ENCODE measurements around the gene NISCH.

The NISCH gene

GRCh38 chr3:52477076-52477795 is 21.8 kb downstream of the NISCH start:
- Histone ChIP-seq H3K9ac (no peak overlapping the region; a peak in 1 of 22 replicates), H3K4me2 (peak overlapping the region in 5 of 11 experiments; percentile 75 to 94 (median 93); a peak in 10 of 22 replicates), H3K27me3 (no peaks in the 10 kb centered on the region), H4K20me1 (peaks cover 0 to 19% (median 0%) of the 10 kb centered on the region in 11 experiments; a peak in 3 of 22 replicates), H3K27ac (peak overlapping the region in 8 of 11 experiments; percentile 17 to 74 (median 66); a peak in 14 of 22 replicates), H3K4me3 (no peak overlapping the region; a peak in 1 of 20 replicates), H3K4me1 (peaks cover 17 to 100% (median 75%) of the 10 kb centered on the region in 10 experiments), H3K36me3 (peaks cover 82 to 100% (median 99%) of the 10 kb centered on the region in 11 experiments), H3K9me3 (replicated peaks in 1 of 11) (no peaks in the 10 kb centered on the region)
- TF ChIP-seq Cebpa-rat (IDR thresholded peaks at IDR 0.05): no peak

GRCh38 chr3:52477796-52478095 is 22.3 kb downstream of the NISCH start:
- H3K4me2 ChIP-seq: peak overlapping the region in 5 of 11 experiments; percentile 75 to 94 (median 93); a peak in 10 of 22 replicates
- H3K4me3 ChIP-seq: no peak overlapping the region; a peak in 1 of 20 replicates
- no peaks in the 10 kb centered on the region for H3K9me3 ChIP-seq (replicated peaks in 1 of 11)
- H4K20me1 ChIP-seq: peaks cover 0 to 14% (median 0%) of the 10 kb centered on the region in 11 experiments; a peak in 3 of 22 replicates
- H3K27me3 ChIP-seq: no peaks in the 10 kb centered on the region
- H3K27ac ChIP-seq: peak overlapping the region in 9 of 11 experiments; percentile 9 to 74 (median 63); a peak in 11 of 22 replicates
- TF ChIP-seq Cebpa-rat (IDR thresholded peaks at IDR 0.05): no peak
- peak overlapping the region in 1 of 11 experiments; percentile 2; a peak in 1 of 22 replicates for H3K9ac ChIP-seq
- peaks cover 12 to 100% (median 75%) of the 10 kb centered on the region in 10 experiments for H3K4me1 ChIP-seq
- H3K36me3 ChIP-seq: peaks cover 83 to 100% (median 99%) of the 10 kb centered on the region in 11 experiments

- Histone ChIP-seq H3K9ac (peak overlapping the region in 4 of 11 experiments; percentile 1 to 57 (median 50); a peak in 3 of 22 replicates), H3K4me2 (peak overlapping the region in 5 of 11 experiments; percentile 46 to 94 (median 93); a peak in 10 of 22 replicates), H3K27ac (peak overlapping the region in 9 of 11 experiments; percentile 9 to 74 (median 36); a peak in 12 of 22 replicates), H4K20me1 (no peaks in the 10 kb centered on the region), H3K4me3 (no peak overlapping the region), H3K9me3 (replicated peaks in 1 of 11) (no peaks in the 10 kb centered on the region), H3K4me1 (peaks cover 5 to 100% (median 76%) of the 10 kb centered on the region in 10 experiments; a peak in 18 of 20 replicates), H3K27me3 (no peaks in the 10 kb centered on the region), H3K36me3 (peaks cover 86 to 97% (median 93%) of the 10 kb centered on the region in 11 experiments)
- no peak for TF ChIP-seq Cebpa-rat (IDR thresholded peaks at IDR 0.05)
Measured at GRCh38 chr3:52479037-52479876, 23.9 kb downstream of the NISCH start.

- H3K4me3 ChIP-seq: no peak overlapping the region
- TF ChIP-seq Cebpa-rat (IDR thresholded peaks at IDR 0.05): no peak
Measured at GRCh38 chr3:52479877-52480575, 24.6 kb downstream of the NISCH start.

GRCh38 chr3:52480768-52481715 is 25.6 kb downstream of the NISCH start:
- peak overlapping the region in 4 of 11 experiments; percentile 1 to 57 (median 38); a peak in 3 of 22 replicates for H3K9ac ChIP-seq
- H3K9me3 ChIP-seq (replicated peaks in 1 of 11): no peaks in the 10 kb centered on the region
- no peaks in the 10 kb centered on the region for H3K27me3 ChIP-seq
- peak overlapping the region in 5 of 11 experiments; percentile 53 to 94 (median 93); a peak in 8 of 22 replicates for H3K4me2 ChIP-seq
- no peak for TF ChIP-seq Cebpa-rat (IDR thresholded peaks at IDR 0.05)
- H3K4me3 ChIP-seq: no peak overlapping the region
- H3K4me1 ChIP-seq: peaks cover 23 to 100% (median 78%) of the 10 kb centered on the region in 10 experiments
- H3K36me3 ChIP-seq: peaks cover 75 to 91% (median 87%) of the 10 kb centered on the region in 11 experiments
- peak overlapping the region in 7 of 11 experiments; percentile 18 to 98 (median 37); a peak in 11 of 22 replicates for H3K27ac ChIP-seq
- no peaks in the 10 kb centered on the region for H4K20me1 ChIP-seq

More at GRCh38 chr3:52479877-52480575, 24.6 kb downstream of the NISCH start:
- peak overlapping the region in 5 of 11 experiments; percentile 46 to 94 (median 93); a peak in 10 of 22 replicates for H3K4me2 ChIP-seq
- peak overlapping the region in 9 of 11 experiments; percentile 9 to 74 (median 37); a peak in 14 of 22 replicates for H3K27ac ChIP-seq
- H3K4me1 ChIP-seq: peaks cover 13 to 100% (median 78%) of the 10 kb centered on the region in 10 experiments
- peak overlapping the region in 6 of 11 experiments; percentile 1 to 57 (median 44); a peak in 6 of 22 replicates for H3K9ac ChIP-seq
- no peaks in the 10 kb centered on the region for H4K20me1 ChIP-seq
- H3K36me3 ChIP-seq: peaks cover 80 to 92% (median 87%) of the 10 kb centered on the region in 11 experiments
- no peaks in the 10 kb centered on the region for H3K9me3 ChIP-seq (replicated peaks in 1 of 11)
- no peaks in the 10 kb centered on the region for H3K27me3 ChIP-seq

GRCh38 chr3:52481819-52482521 is 26.6 kb downstream of the NISCH start:
- Histone ChIP-seq H3K36me3 (peaks cover 73 to 91% (median 87%) of the 10 kb centered on the region in 11 experiments), H3K9me3 (replicated peaks in 1 of 11) (no peaks in the 10 kb centered on the region), H3K27ac (peak overlapping the region in 3 of 11 experiments; percentile 21 to 98 (median 95); a peak in 5 of 22 replicates), H4K20me1 (no peaks in the 10 kb centered on the region), H3K27me3 (no peaks in the 10 kb centered on the region), H3K4me3 (no peak overlapping the region), H3K4me1 (peaks cover 31 to 100% (median 80%) of the 10 kb centered on the region in 10 experiments), H3K4me2 (peak overlapping the region in 5 of 11 experiments; percentile 57 to 67 (median 62); a peak in 6 of 22 replicates), H3K9ac (peak overlapping the region in 1 of 11 experiments; percentile 7; a peak in 1 of 22 replicates)
- TF ChIP-seq Cebpa-rat (IDR thresholded peaks at IDR 0.05): no peak

- H3K36me3 ChIP-seq: peaks cover 73 to 91% (median 87%) of the 10 kb centered on the region in 11 experiments
- H3K4me3 ChIP-seq: no peak overlapping the region
- no peaks in the 10 kb centered on the region for H3K9me3 ChIP-seq (replicated peaks in 1 of 11)
- no peaks in the 10 kb centered on the region for H3K27me3 ChIP-seq
- peak overlapping the region in 6 of 11 experiments; percentile 1 to 38 (median 32); a peak in 5 of 22 replicates for H3K9ac ChIP-seq
- H4K20me1 ChIP-seq: no peaks in the 10 kb centered on the region
- peak overlapping the region in 10 of 11 experiments; percentile 4 to 98 (median 88); a peak in 19 of 22 replicates for H3K27ac ChIP-seq
- peak overlapping the region in 9 of 11 experiments; percentile 28 to 84 (median 62); a peak in 16 of 22 replicates for H3K4me2 ChIP-seq
- TF ChIP-seq Cebpa-rat (IDR thresholded peaks at IDR 0.05): no peak
- H3K4me1 ChIP-seq: peaks cover 31 to 100% (median 83%) of the 10 kb centered on the region in 10 experiments
Measured at GRCh38 chr3:52483081-52483480, 27.7 kb downstream of the NISCH start.
